OCI-LY7 (cell line): ENCODE results near the gene KIFC3. TPM values are rescaled to one million over a fixed set of nuclear protein-coding genes. Genes with fewer than 3 reads are reported as not detected.
"Not testable (repeated sequence)": the region's sequence is repeated elsewhere in the genome, so short reads cannot be mapped to it uniquely, and the experiment has no call there.

Experiments
- BruUV-seq: library from RNA; stranded (reverse); fragments of 400-500 nt; replicated peaks from 2 replicates; lab custom pipeline; 2021; lab: Mats Ljungman, UMichigan
- CTCF ChIA-PET: fragments of 300-600 bp; sonication (Branson Sonifier 250); formaldehyde crosslinking; loops from one replicate; lab custom pipeline; 2022; ENCODE audit warnings: antibody characterized with exemption; ENCODE audit not compliant: unreplicated experiment; lab: Charles Lee
- POLR2A ChIA-PET: fragments of 300-600 bp; sonication (Branson Sonifier 250); formaldehyde crosslinking; loops from one replicate; lab custom pipeline; 2022; ENCODE audit warnings: antibody characterized with exemption; lab: Charles Lee
- DNase-seq: peaks from one replicate; pipeline ENCODE4 v3.0.0-alpha.2; 2015; ENCODE audit warnings: low spot score
- H2AFZ ChIP-seq: fragments of 200-600 bp; sonication (generic), shearing (Covaris generic); 2 replicates; pipeline ENCODE4 v1.6.1; 2014; ENCODE audit warnings: mild to moderate bottlenecking, antibody characterized with exemption, low read length, moderate library complexity
- H3K27ac ChIP-seq: fragments of 200-600 bp; sonication (generic); 2 replicates; pipeline ENCODE4 v1.5.1; 2014; ENCODE audit warnings: mixed run types, low read depth, mild to moderate bottlenecking, moderate library complexity, low read length, inconsistent platforms; ENCODE audit not compliant: poor library complexity, severe bottlenecking
- H3K36me3 ChIP-seq: fragments of 200-600 bp; sonication (generic); 2 replicates; pipeline ENCODE4 v1.6.1; 2014; ENCODE audit warnings: mild to moderate bottlenecking, antibody characterized with exemption, low read length, moderate library complexity, mixed read lengths; ENCODE audit not compliant: insufficient read depth
- H3K4me1 ChIP-seq: fragments of 200-600 bp; sonication (generic); 2 replicates; pipeline ENCODE4 v1.5.1; 2014; ENCODE audit warnings: mild to moderate bottlenecking, low read length; ENCODE audit not compliant: insufficient read depth, poor library complexity, severe bottlenecking
- H3K4me2 ChIP-seq: fragments of 200-600 bp; sonication (generic); 2 replicates; pipeline ENCODE4 v1.6.1; 2014; ENCODE audit warnings: mild to moderate bottlenecking, low read length
- H3K4me3 ChIP-seq: fragments of 200-600 bp; sonication (generic); 2 replicates; pipeline ENCODE4 v1.5.1; 2014; ENCODE audit warnings: mild to moderate bottlenecking, low read depth, low read length; ENCODE audit not compliant: poor library complexity, severe bottlenecking
- H3K79me2 ChIP-seq: fragments of 200-600 bp; sonication (generic); 2 replicates; pipeline ENCODE4 v1.6.1; 2016; ENCODE audit warnings: low read depth, mild to moderate bottlenecking, low read length, moderate library complexity, mixed read lengths; ENCODE audit not compliant: insufficient read depth
- H3K9me2 ChIP-seq: fragments of 200-600 bp; sonication (generic); 2 replicates; pipeline ENCODE4 v1.6.1; 2016; ENCODE audit warnings: mild to moderate bottlenecking, low read length, mixed read lengths; ENCODE audit not compliant: insufficient read depth
- H3K9me3 ChIP-seq: fragments of 200-600 bp; sonication (generic); 2 replicates; pipeline ENCODE4 v1.6.1; 2014; ENCODE audit warnings: mild to moderate bottlenecking, mixed run types, low read length, mixed read lengths
- H4K20me1 ChIP-seq: fragments of 200-600 bp; sonication (generic); 2 replicates; pipeline ENCODE4 v1.6.1; 2014; ENCODE audit warnings: mild to moderate bottlenecking, antibody characterized with exemption, low read length, moderate library complexity, mixed read lengths; ENCODE audit not compliant: insufficient read depth
- EZH2phosphoT487 ChIP-seq: fragments of 200-600 bp; sonication (generic); IDR thresholded peaks from 2 replicates; pipeline ENCODE4 v1.6.1; 2018; ENCODE audit warnings: low read depth, borderline replicate concordance, mild to moderate bottlenecking, mixed run types, antibody characterized with exemption, low read length, moderate library complexity, mixed read lengths
- intact Hi-C: fragments of 100-400 bp; cut with micrococcal nuclease; formaldehyde crosslinking; loops from one replicate; pipeline ENCODE4 v1.10.0; 2022; ENCODE audit not compliant: unreplicated experiment
- total RNA-seq, 2 experiments: library from RNA; depleted of rRNA in 1 of 2; stranded (reverse); fragments of >200 nt in 1 of 2; shearing (Covaris generic) in 1 of 2; gene quantifications; 2 replicates each; pipeline ENCODE4 v1.2.3, GENCODE V29; 2014 to 2022
- TF ChIP-seq, protein P1 (sequence below): fragments of 200-600 bp; sonication (generic); conservative IDR thresholded peaks from 2 replicates; pipeline ENCODE4 v1.5.1; 2014; ENCODE audit warnings: mild to moderate bottlenecking, antibody characterized with exemption, low read length, moderate library complexity, mixed read lengths

Gene KIFC3
- total RNA-seq, 2 experiments from 2014 or later: 0.61 TPM; not detected in 1

DNA sequence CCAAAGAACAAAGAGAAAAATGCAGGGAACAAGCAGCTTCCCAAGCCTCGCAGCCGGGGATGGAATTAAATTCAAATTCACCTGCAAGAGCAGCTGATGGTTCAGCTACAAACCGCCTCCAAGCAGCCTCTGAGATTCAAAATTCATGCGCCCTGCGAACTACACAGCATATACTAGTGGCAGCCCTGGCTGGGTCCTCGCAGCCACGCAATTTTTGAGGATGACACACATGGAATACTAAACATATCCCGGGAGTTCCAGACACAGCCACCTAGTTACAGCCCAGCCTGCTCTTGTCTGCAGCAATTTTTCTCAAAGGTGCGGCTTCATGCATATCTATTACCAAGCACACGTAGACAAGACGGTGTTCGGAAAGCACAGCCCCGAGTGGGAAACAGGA is 35.9 kb upstream of the KIFC3 start:
- CTCF ChIA-PET: no interaction called here
- Histone ChIP-seq H3K4me1 (no peaks in the 10 kb centered on the region), H3K36me3 (no peaks in the 10 kb centered on the region), H3K27ac (no peak overlapping the region), H3K9me2 (no peaks in the 10 kb centered on the region), H4K20me1 (no peaks in the 10 kb centered on the region), H3K4me3 (no peak overlapping the region), H2AFZ (no peak overlapping the region), H3K4me2 (no peak overlapping the region), H3K79me2 (no peaks in the 10 kb centered on the region), H3K9me3 (no peaks in the 10 kb centered on the region)
- BruUV-seq: no TSS peak
- TF ChIP-seq, protein P1, sequence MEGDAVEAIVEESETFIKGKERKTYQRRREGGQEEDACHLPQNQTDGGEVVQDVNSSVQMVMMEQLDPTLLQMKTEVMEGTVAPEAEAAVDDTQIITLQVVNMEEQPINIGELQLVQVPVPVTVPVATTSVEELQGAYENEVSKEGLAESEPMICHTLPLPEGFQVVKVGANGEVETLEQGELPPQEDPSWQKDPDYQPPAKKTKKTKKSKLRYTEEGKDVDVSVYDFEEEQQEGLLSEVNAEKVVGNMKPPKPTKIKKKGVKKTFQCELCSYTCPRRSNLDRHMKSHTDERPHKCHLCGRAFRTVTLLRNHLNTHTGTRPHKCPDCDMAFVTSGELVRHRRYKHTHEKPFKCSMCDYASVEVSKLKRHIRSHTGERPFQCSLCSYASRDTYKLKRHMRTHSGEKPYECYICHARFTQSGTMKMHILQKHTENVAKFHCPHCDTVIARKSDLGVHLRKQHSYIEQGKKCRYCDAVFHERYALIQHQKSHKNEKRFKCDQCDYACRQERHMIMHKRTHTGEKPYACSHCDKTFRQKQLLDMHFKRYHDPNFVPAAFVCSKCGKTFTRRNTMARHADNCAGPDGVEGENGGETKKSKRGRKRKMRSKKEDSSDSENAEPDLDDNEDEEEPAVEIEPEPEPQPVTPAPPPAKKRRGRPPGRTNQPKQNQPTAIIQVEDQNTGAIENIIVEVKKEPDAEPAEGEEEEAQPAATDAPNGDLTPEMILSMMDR: no peak
- TF ChIP-seq EZH2phosphoT487: no peak
- POLR2A ChIA-PET: no interaction called here
- intact Hi-C loops: no loop called here
- no peak for DNase-seq

DNA sequence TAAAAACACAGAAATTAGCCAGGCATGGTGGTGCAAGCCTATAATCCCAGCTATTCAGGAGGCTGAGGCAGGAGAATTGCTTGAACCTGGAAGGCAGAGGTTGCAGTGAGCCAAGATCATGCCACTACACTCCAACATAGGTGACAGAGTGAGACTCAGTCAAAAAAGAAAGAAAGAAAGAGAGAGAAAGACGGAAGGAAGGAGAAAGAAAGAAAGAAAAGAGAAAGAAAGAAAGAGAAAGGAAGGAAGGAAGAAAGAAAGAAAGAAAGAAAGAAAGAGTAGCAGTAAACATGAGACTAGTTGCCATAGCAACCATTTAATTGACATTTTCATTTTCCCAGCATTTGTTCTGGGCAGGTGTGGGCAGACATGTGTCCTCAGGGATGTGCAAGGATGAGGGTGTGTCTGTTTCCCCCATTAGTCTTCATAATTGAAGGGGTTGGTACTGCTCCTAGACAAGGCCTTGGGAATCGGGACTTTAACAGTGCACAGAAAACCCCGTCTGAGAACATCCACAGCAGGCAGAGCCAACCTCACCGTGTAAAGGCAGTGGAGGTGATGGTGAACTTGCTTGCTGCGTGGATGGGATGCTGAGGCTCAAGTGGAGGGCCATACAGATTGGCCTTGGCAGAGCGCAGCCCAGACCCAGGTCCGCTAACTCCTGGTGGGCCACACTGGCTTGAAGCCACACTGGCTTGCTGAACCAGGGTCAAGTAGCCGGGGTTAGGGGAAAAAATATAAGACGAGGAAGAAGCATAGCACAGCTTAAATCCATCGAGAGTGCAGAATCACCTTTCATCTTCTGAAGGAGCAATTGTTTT is 35.2 kb upstream of the KIFC3 start:
- intact Hi-C loops: no loop called here
- ChIA-PET CTCF (no interaction called here), POLR2A (no interaction called here)
- Histone ChIP-seq H4K20me1 (no peaks in the 10 kb centered on the region), H3K4me3 (no peak overlapping the region), H3K4me1 (no peaks in the 10 kb centered on the region), H3K27ac (no peak overlapping the region), H3K79me2 (no peaks in the 10 kb centered on the region), H3K36me3 (no peaks in the 10 kb centered on the region), H3K9me2 (no peaks in the 10 kb centered on the region), H3K4me2 (no peak overlapping the region), H2AFZ (no peak overlapping the region), H3K9me3 (no peaks in the 10 kb centered on the region)
- no peak for DNase-seq
- TF ChIP-seq EZH2phosphoT487: no peak
- TF ChIP-seq, protein P1: no peak
- no TSS peak for BruUV-seq

DNA sequence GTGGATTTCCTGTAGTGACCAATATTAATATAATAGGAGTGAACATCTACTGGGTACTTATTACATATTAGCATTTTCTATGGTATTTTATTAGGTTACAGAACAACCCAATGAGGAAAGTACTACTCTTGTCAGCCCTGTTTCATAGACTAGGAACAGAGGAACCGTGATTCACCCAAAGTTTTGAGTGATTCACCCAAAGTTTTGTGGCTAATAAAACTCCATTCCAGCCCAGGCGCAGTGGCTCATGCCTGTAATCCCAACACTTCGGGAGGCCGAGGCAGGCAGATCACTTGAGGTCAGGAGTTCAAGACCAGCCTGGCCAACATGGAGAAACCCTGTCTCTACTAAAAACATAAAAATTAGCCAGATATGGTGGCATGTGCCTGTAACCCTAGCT is 33.1 kb upstream of the KIFC3 start:
- H3K9me3 ChIP-seq, H3K36me3 ChIP-seq, POLR2A ChIA-PET, intact Hi-C loops, H3K9me2 ChIP-seq, H3K4me3 ChIP-seq, H4K20me1 ChIP-seq, BruUV-seq, H3K4me2 ChIP-seq, H2AFZ ChIP-seq, DNase-seq, H3K27ac ChIP-seq, CTCF ChIA-PET, H3K79me2 ChIP-seq, H3K4me1 ChIP-seq: not testable (repeated sequence)
